PC-9 (cell line): ENCODE results near the gene CDK5RAP2.

Source experiments
- CTCF ChIP-seq: fragments of 200-600 bp; sonication (generic); conservative IDR thresholded peaks from 2 replicates; pipeline ENCODE4 v1.6.1; 2017; ENCODE audit warnings: mixed run types, antibody characterized with exemption, mild to moderate bottlenecking, moderate library complexity
- EZH2 ChIP-seq: fragments of 200-600 bp; sonication (generic); IDR thresholded peaks from 2 replicates; pipeline ENCODE4 v1.8.0; 2017; ENCODE audit warnings: antibody characterized with exemption, low read depth

GRCh38 chr9:120593955-120594277, 13.9 kb upstream of the CDK5RAP2 start:
- TF ChIP-seq CTCF (no peak), EZH2 (no peak)
